Uterus (tissue), 2 donors: ENCODE results near the gene PLD1.

Source experiments
- CTCF ChIP-seq, 4 experiments: fragments of 200-600 bp in 2 of 4; fragments of 450-650 bp in 2 of 4; sonication (generic) in 2 of 4; IDR thresholded peaks; one replicate each; pipeline ENCODE4 v1.5.1; 2016 to 2019; ENCODE audit warnings: antibody characterized with exemption in 4 of 4, mild to moderate bottlenecking in 2 of 4, moderate library complexity in 1 of 4
- POLR2A ChIP-seq, 2 donors: fragments of 450-650 bp; IDR thresholded peaks; one replicate each; pipeline ENCODE4 v1.6.1; 2016; ENCODE audit warnings: antibody characterized with exemption in 2 of 2, mild to moderate bottlenecking in 1 of 2, moderate library complexity in 1 of 2

GRCh38 chr3:171732756-171733155 lies 77.5 kb downstream of the PLD1 start:
- TF ChIP-seq POLR2A (IDR thresholded peaks at IDR 0.05): no peak
- no peak for TF ChIP-seq CTCF (IDR thresholded peaks at IDR 0.05)
